Sigmoid colon (tissue), 7 donors: ENCODE data around the gene HOXD1. TPM values are rescaled to one million over a fixed set of nuclear protein-coding genes. Genes with fewer than 3 reads are reported as not detected.

Experiments used
- DNase-seq: peaks from one replicate; pipeline ENCODE4 v3.0.0-alpha.2; 2019
- H3K27ac ChIP-seq, 4 donors: fragments of 200-600 bp; sonication (generic); one replicate each; pipeline ENCODE4 v1.5.1; 2016 to 2019; ENCODE audit warnings: mild to moderate bottlenecking in 1 of 4
- H3K27me3 ChIP-seq, 3 donors: fragments of 200-600 bp; sonication (generic); one replicate each; pipeline ENCODE4 v1.5.1; 2019; ENCODE audit warnings: mild to moderate bottlenecking in 1 of 3
- H3K36me3 ChIP-seq, 4 donors: fragments of 200-600 bp; sonication (generic); one replicate each; pipeline ENCODE4 v1.5.1; 2016 to 2019
- H3K4me1 ChIP-seq, 4 donors: fragments of 200-600 bp; sonication (generic); one replicate each; pipeline ENCODE4 v1.5.1; 2017 to 2019
- H3K4me3 ChIP-seq, 4 donors: fragments of 200-600 bp; sonication (generic); one replicate each; pipeline ENCODE4 v1.5.1; 2017 to 2019; ENCODE audit warnings: mild to moderate bottlenecking in 2 of 4, moderate library complexity in 1 of 4
- H3K9me3 ChIP-seq, 4 donors: fragments of 200-600 bp in 3 of 4; sonication (generic) in 3 of 4; one replicate each; pipeline versions ENCODE4 v1.5.1 to v1.6.1; 2013 to 2019
- CTCF ChIP-seq, 4 experiments: fragments of 450-650 bp in 3 of 4; fragments of 200-600 bp in 1 of 4; IDR thresholded peaks; one replicate each; pipeline ENCODE4 v1.5.1; 2016 to 2019; ENCODE audit warnings: antibody characterized with exemption in 4 of 4, mild to moderate bottlenecking in 3 of 4, moderate library complexity in 2 of 4
- EP300 ChIP-seq, 4 donors: sonication (generic); formaldehyde crosslinking; IDR thresholded peaks; one replicate each; pipeline ENCODE4 v1.6.1; 2017; ENCODE audit warnings: antibody characterized with exemption in 4 of 4
- POLR2A ChIP-seq, 2 donors: fragments of 450-650 bp; IDR thresholded peaks; one replicate each; pipeline ENCODE4 v1.6.1; 2016; ENCODE audit warnings: antibody characterized with exemption in 2 of 2, mild to moderate bottlenecking in 2 of 2, moderate library complexity in 2 of 2
- POLR2AphosphoS5 ChIP-seq, 4 donors: sonication (generic); formaldehyde crosslinking; IDR thresholded peaks; one replicate each; pipeline ENCODE4 v1.6.1; 2017; ENCODE audit warnings: antibody characterized with exemption in 4 of 4
- WGBS, 2 donors: extraction: QIAGEN DNeasy Blood & Tissue Kit; methylation state at CpG; one replicate each; pipeline ENCODE4 v1.1.7; 2013; 5-methylcytosine and 5-hydroxymethylcytosine counted together
- intact Hi-C: fragments of 100-400 bp; cut with DNase I; formaldehyde crosslinking; loops from one replicate; pipeline ENCODE4 v1.15.1; 2023
- polyA plus RNA-seq, 3 donors: library from polyadenylated mRNA; stranded (reverse); fragments of 200-250 nt; gene quantifications; one replicate each; pipeline ENCODE4 v1.2.3, GENCODE V29; 2013
- total RNA-seq, 4 donors: library from RNA; depleted of rRNA; stranded (reverse); fragments of >200 nt; gene quantifications; one replicate each; pipeline ENCODE4 v1.1.0, GENCODE V29; 2016
- donor health status: healthy with polysubstance abuse.
- donor health status: Bipolar disorder and iron deficiency.
- donor health status: healthy.

HOXD1 gene
- total and polyA plus RNA-seq, 7 donors = 0.16 to 4.2 (median 1.9) TPM; not detected in 1

- Histone ChIP-seq H3K4me1 (peaks cover 0 to 55% (median 48%) of the 10 kb centered on the region in 4 donors), H3K36me3 (no peaks in the 10 kb centered on the region), H3K9me3 (no peaks in the 10 kb centered on the region), H3K27ac (no peak overlapping the region), H3K4me3 (peak overlapping the region in 3 of 4 donors; percentile 0 to 28 (median 25)), H3K27me3 (peaks cover 81 to 100% (median 98%) of the 10 kb centered on the region in 3 donors)
- DNase-seq = no peak
- WGBS, 2 donors = 38 to 79% methylated on average over 50 of the region's 50 CpGs
- TF ChIP-seq EP300 (IDR thresholded peaks at IDR 0.05) (no peak), POLR2A (IDR thresholded peaks at IDR 0.05) (no peak), POLR2AphosphoS5 (IDR thresholded peaks at IDR 0.05) (no peak), CTCF (IDR thresholded peaks at IDR 0.05) (no peak)
- intact Hi-C loops = loop anchor here (5.0 kb wide), 1 partner anchor 112 kb away; no protein-coding TSS in a partner anchor
Measured at GRCh38 chr2:176160251-176160985, 28.1 kb upstream of the HOXD1 start.

- TF ChIP-seq EP300 (IDR thresholded peaks at IDR 0.05) (no peak), CTCF (IDR thresholded peaks at IDR 0.05) (no peak), POLR2AphosphoS5 (IDR thresholded peaks at IDR 0.05) (no peak), POLR2A (IDR thresholded peaks at IDR 0.05) (no peak)
- WGBS, 2 donors = 34 to 81% methylated on average over 22 of the region's 22 CpGs
- H3K27me3 ChIP-seq = peaks cover 85 to 100% (median 96%) of the 10 kb centered on the region in 3 donors
- H3K36me3 ChIP-seq = no peaks in the 10 kb centered on the region
- intact Hi-C loops = loop anchor here (5.0 kb wide), 1 partner anchor 111 kb away; no protein-coding TSS in a partner anchor
- DNase-seq = no peak
- H3K4me3 ChIP-seq = peak overlapping the region in 1 of 4 donors; percentile 25
- H3K4me1 ChIP-seq = peaks cover 0 to 56% (median 48%) of the 10 kb centered on the region in 4 donors
- no peak overlapping the region for H3K27ac ChIP-seq
- no peaks in the 10 kb centered on the region for H3K9me3 ChIP-seq
Measured at GRCh38 chr2:176160986-176161824, 27.3 kb upstream of the HOXD1 start.

- intact Hi-C loops = loop anchor here (5.0 kb wide), 1 partner anchor 110 kb away; no protein-coding TSS in a partner anchor
- H3K27ac ChIP-seq = no peak overlapping the region
- DNase-seq = no peak
- H3K4me1 ChIP-seq = peaks cover 0 to 53% (median 47%) of the 10 kb centered on the region in 4 donors
- no peaks in the 10 kb centered on the region for H3K36me3 ChIP-seq
- 34 to 78% methylated on average over 22 of the region's 22 CpGs for WGBS, 2 donors
- H3K9me3 ChIP-seq = no peaks in the 10 kb centered on the region
- TF ChIP-seq CTCF (IDR thresholded peaks at IDR 0.05) (no peak), POLR2A (IDR thresholded peaks at IDR 0.05) (no peak), EP300 (IDR thresholded peaks at IDR 0.05) (no peak), POLR2AphosphoS5 (IDR thresholded peaks at IDR 0.05) (no peak)
- no peak overlapping the region for H3K4me3 ChIP-seq
- peaks cover 77 to 100% (median 88%) of the 10 kb centered on the region in 3 donors for H3K27me3 ChIP-seq
Measured at GRCh38 chr2:176161825-176162626, 26.4 kb upstream of the HOXD1 start.

- no peaks in the 10 kb centered on the region for H3K9me3 ChIP-seq
- no peak for DNase-seq
- no peak overlapping the region for H3K4me3 ChIP-seq
- intact Hi-C loops = loop anchor here (5.0 kb wide), 1 partner anchor 109 kb away; no protein-coding TSS in a partner anchor
- TF ChIP-seq CTCF (IDR thresholded peaks at IDR 0.05) (no peak), POLR2AphosphoS5 (IDR thresholded peaks at IDR 0.05) (no peak), POLR2A (IDR thresholded peaks at IDR 0.05) (no peak), EP300 (IDR thresholded peaks at IDR 0.05) (no peak)
- 14 to 19% methylated on average over 29 of the region's 29 CpGs for WGBS, 2 donors
- H3K4me1 ChIP-seq = peaks cover 0 to 49% (median 40%) of the 10 kb centered on the region in 4 donors
- H3K27ac ChIP-seq = no peak overlapping the region
- peaks cover 67 to 100% (median 81%) of the 10 kb centered on the region in 3 donors for H3K27me3 ChIP-seq
- no peaks in the 10 kb centered on the region for H3K36me3 ChIP-seq
Measured at GRCh38 chr2:176162911-176163671, 25.4 kb upstream of the HOXD1 start.
